Smooth muscle cell (in vitro differentiated cells): Measurements from ENCODE around the gene KCTD10. TPM values are rescaled to one million over a fixed set of nuclear protein-coding genes. Genes with fewer than 3 reads are reported as not detected.

ENCODE experiments used
- DNase-seq: peaks from one replicate; lab custom pipeline; 2025; ENCODE audit not compliant: unreplicated experiment; lab: John Stamatoyannopoulos, UW
- H2AFZ ChIP-seq: fragments of 200-600 bp; sonication (generic); 2 replicates; pipeline ENCODE4 v1.6.0; 2016; ENCODE audit warnings: antibody characterized with exemption, low read depth, mild to moderate bottlenecking
- H3F3A ChIP-seq: fragments of 200-600 bp; sonication (generic); 2 replicates; pipeline ENCODE4 v1.6.0; 2017; ENCODE audit warnings: antibody characterized with exemption, low read depth
- H3K27ac ChIP-seq: fragments of 200-600 bp; sonication (generic); 2 replicates; pipeline ENCODE4 v1.5.1; 2016; ENCODE audit warnings: low read depth, mild to moderate bottlenecking
- H3K27me3 ChIP-seq: fragments of 200-600 bp; sonication (generic); 2 replicates; pipeline ENCODE4 v1.6.1; 2016; ENCODE audit warnings: low read depth, mild to moderate bottlenecking
- H3K36me3 ChIP-seq: fragments of 200-600 bp; sonication (generic); 2 replicates; pipeline ENCODE4 v1.5.1; 2016; ENCODE audit warnings: low read depth
- H3K4me1 ChIP-seq: fragments of 200-600 bp; sonication (generic); 2 replicates; pipeline ENCODE4 v1.5.1; 2016; ENCODE audit warnings: low read depth
- H3K4me2 ChIP-seq: fragments of 200-600 bp; sonication (generic); 2 replicates; pipeline ENCODE4 v1.6.0; 2016; ENCODE audit warnings: mild to moderate bottlenecking
- H3K4me3 ChIP-seq: fragments of 200-600 bp; sonication (generic); 2 replicates; pipeline ENCODE4 v1.5.1; 2016; ENCODE audit warnings: mild to moderate bottlenecking
- H3K79me2 ChIP-seq: fragments of 200-600 bp; sonication (generic); 2 replicates; pipeline ENCODE4 v1.6.0; 2016; ENCODE audit warnings: low read depth, mild to moderate bottlenecking
- H3K9ac ChIP-seq: fragments of 200-600 bp; sonication (generic); 2 replicates; pipeline ENCODE4 v1.6.0; 2016; ENCODE audit warnings: low read depth
- H3K9me3 ChIP-seq: fragments of 200-600 bp; sonication (generic); replicated peaks from 2 replicates; pipeline ENCODE4 v1.5.1; 2016; ENCODE audit warnings: low read depth
- H4K20me1 ChIP-seq: fragments of 200-600 bp; sonication (generic); 2 replicates; pipeline ENCODE4 v1.6.0; 2016; ENCODE audit warnings: low read depth
- WGBS: methylation state at CpG from one replicate; pipeline ENCODE4 v1.1.7; 2016; ENCODE audit warnings: low lambda C conversion rate; 5-methylcytosine and 5-hydroxymethylcytosine counted together
- polyA plus RNA-seq: library from polyadenylated mRNA; unstranded; fragments of >200 nt; fragmentation: Nextera tagmentation; extraction: Ambion mirVana; gene quantifications from 2 replicates; pipeline ENCODE4 v1.2.1, GENCODE V29; 2016
- total RNA-seq: library from RNA; depleted of rRNA; stranded (reverse); fragments of >200 nt; gene quantifications from 2 replicates; pipeline ENCODE4 v1.2.3, GENCODE V29; 2014
- TF ChIP-seq, protein P1 (sequence below): fragments of 200-600 bp; sonication (generic); IDR thresholded peaks from 2 replicates; pipeline ENCODE4 v1.5.1; 2017; ENCODE audit warnings: borderline replicate concordance, mild to moderate bottlenecking, antibody characterized with exemption; ENCODE audit not compliant: insufficient read depth, poor library complexity, severe bottlenecking

Gene KCTD10
- total and polyA plus RNA-seq, 2 experiments from 2014 or later = 79.6 to 89.7 TPM

GRCh38 chr12:109518820-109519665 lies 41.9 kb upstream of the KCTD10 start:
- Histone ChIP-seq H3F3A (peaks cover 21% of the 10 kb centered on the region), H3K36me3 (no peaks in the 10 kb centered on the region), H3K4me2 (peak overlapping the region; percentile 34), H3K27ac (peak overlapping the region; percentile 81), H3K9me3 (no peaks in the 10 kb centered on the region), H3K27me3 (no peaks in the 10 kb centered on the region), H3K9ac (peak overlapping the region; percentile 54), H3K4me1 (peaks cover 4% of the 10 kb centered on the region), H2AFZ (no peak overlapping the region), H3K4me3 (no peak overlapping the region), H3K79me2 (no peaks in the 10 kb centered on the region), H4K20me1 (no peaks in the 10 kb centered on the region)
- TF ChIP-seq, protein P1, sequence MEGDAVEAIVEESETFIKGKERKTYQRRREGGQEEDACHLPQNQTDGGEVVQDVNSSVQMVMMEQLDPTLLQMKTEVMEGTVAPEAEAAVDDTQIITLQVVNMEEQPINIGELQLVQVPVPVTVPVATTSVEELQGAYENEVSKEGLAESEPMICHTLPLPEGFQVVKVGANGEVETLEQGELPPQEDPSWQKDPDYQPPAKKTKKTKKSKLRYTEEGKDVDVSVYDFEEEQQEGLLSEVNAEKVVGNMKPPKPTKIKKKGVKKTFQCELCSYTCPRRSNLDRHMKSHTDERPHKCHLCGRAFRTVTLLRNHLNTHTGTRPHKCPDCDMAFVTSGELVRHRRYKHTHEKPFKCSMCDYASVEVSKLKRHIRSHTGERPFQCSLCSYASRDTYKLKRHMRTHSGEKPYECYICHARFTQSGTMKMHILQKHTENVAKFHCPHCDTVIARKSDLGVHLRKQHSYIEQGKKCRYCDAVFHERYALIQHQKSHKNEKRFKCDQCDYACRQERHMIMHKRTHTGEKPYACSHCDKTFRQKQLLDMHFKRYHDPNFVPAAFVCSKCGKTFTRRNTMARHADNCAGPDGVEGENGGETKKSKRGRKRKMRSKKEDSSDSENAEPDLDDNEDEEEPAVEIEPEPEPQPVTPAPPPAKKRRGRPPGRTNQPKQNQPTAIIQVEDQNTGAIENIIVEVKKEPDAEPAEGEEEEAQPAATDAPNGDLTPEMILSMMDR = peak; percentile 89
- peak; percentile 33 for DNase-seq
- WGBS = 21% methylated on average over 11 of the region's 11 CpGs

DNA sequence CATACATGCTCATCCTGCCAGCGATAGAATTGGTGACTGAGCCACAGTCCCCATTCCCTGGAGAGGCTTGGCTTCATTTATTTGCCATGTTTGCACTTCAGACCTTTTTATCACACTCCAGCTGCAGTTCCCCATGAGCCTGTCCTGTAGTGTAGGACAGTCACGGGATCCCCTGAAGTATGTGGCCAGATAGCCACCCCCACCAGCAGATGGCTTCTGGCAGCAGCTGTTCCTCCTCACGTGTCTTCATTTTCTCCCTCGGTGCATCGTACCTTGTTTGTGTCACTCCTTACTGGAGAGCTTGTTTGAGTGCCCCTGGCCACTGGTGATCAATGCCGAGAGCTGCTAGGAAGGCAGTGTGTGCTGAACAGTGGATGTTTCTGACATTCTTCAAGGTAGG lies 40.5 kb upstream of the KCTD10 start:
- Histone ChIP-seq H3F3A (peaks cover 21% of the 10 kb centered on the region), H4K20me1 (no peaks in the 10 kb centered on the region), H3K79me2 (no peaks in the 10 kb centered on the region), H2AFZ (no peak overlapping the region), H3K27me3 (no peaks in the 10 kb centered on the region), H3K36me3 (no peaks in the 10 kb centered on the region), H3K4me1 (no peaks in the 10 kb centered on the region), H3K4me3 (no peak overlapping the region), H3K4me2 (no peak overlapping the region), H3K27ac (peak overlapping the region; percentile 81), H3K9ac (no peak overlapping the region), H3K9me3 (no peaks in the 10 kb centered on the region)
- TF ChIP-seq, protein P1 = no peak
- 49% methylated on average over 6 of the region's 6 CpGs for WGBS
- DNase-seq = no peak

DNA sequence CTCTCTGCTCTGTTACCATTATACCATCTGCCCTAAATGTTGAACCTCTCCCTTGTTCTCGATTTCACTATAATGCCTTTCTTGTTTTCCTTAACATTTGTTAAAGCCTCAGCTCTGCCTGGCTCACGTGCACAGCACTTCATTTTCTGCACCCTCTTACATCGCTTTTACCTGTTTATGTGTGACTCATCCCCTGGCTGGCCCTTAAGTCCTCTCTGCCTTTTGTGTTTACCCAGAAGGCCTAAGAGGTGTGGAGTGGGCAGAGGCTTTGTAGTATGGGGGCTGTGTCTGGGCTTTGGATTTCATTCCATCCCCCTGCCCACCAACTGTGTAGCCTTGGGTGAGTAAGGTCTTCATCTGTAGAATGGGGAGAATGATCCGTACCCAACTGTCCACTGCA lies 36.9 kb upstream of the KCTD10 start:
- H3K27me3 ChIP-seq = no peaks in the 10 kb centered on the region
- H3K79me2 ChIP-seq = no peaks in the 10 kb centered on the region
- H3K4me2 ChIP-seq = no peak overlapping the region
- H3K4me3 ChIP-seq = no peak overlapping the region
- H3K27ac ChIP-seq = no peak overlapping the region
- H3K9ac ChIP-seq = no peak overlapping the region
- peaks cover 4% of the 10 kb centered on the region for H3K36me3 ChIP-seq
- H3F3A ChIP-seq = peaks cover 15% of the 10 kb centered on the region
- WGBS = 87% methylated on average over 4 of the region's 4 CpGs
- H2AFZ ChIP-seq = no peak overlapping the region
- H4K20me1 ChIP-seq = no peaks in the 10 kb centered on the region
- no peaks in the 10 kb centered on the region for H3K9me3 ChIP-seq
- H3K4me1 ChIP-seq = no peaks in the 10 kb centered on the region
- TF ChIP-seq, protein P1 = no peak
- DNase-seq = no peak
